Nephron progenitor cell (in vitro differentiated cells): ENCODE data around the gene IDH3A.
A peak's percentile ranks its signal among the peaks of the same experiment; 100 is the strongest.
"Not testable (repeated sequence)": the region's sequence is repeated elsewhere in the genome, so short reads cannot be mapped to it uniquely, and the experiment has no call there.

Source experiments
- DNase-seq: peaks from one replicate; pipeline ENCODE4 v3.0.0; 2021
- H3K27ac Mint-ChIP-seq: 2 replicates; pipeline ENCODE4 v1.8.0; 2021; ENCODE audit warnings: mild to moderate bottlenecking, moderate library complexity, mixed read lengths
- H3K27me3 Mint-ChIP-seq: 2 replicates; pipeline ENCODE4 v1.8.0; 2021; ENCODE audit warnings: mild to moderate bottlenecking, low read depth, mixed read lengths; ENCODE audit not compliant: poor library complexity
- H3K36me3 Mint-ChIP-seq: 2 replicates; pipeline ENCODE4 v1.8.0; 2021; ENCODE audit warnings: low read depth, mixed read lengths
- H3K4me1 Mint-ChIP-seq: 2 replicates; pipeline ENCODE4 v1.8.0; 2021; ENCODE audit warnings: mixed read lengths
- H3K4me3 Mint-ChIP-seq: 2 replicates; pipeline ENCODE4 v1.8.0; 2021; ENCODE audit warnings: mild to moderate bottlenecking, moderate library complexity, mixed read lengths
- H3K9me3 Mint-ChIP-seq: 2 replicates; pipeline ENCODE4 v1.8.0; 2021; ENCODE audit warnings: mild to moderate bottlenecking, moderate library complexity, mixed read lengths
- TF ChIP-seq, protein P1 (sequence below): fragments of 200-600 bp; sonication (generic); IDR thresholded peaks from 2 replicates; pipeline ENCODE4 v1.5.0; 2021; ENCODE audit warnings: antibody characterized with exemption

The IDH3A gene

DNA sequence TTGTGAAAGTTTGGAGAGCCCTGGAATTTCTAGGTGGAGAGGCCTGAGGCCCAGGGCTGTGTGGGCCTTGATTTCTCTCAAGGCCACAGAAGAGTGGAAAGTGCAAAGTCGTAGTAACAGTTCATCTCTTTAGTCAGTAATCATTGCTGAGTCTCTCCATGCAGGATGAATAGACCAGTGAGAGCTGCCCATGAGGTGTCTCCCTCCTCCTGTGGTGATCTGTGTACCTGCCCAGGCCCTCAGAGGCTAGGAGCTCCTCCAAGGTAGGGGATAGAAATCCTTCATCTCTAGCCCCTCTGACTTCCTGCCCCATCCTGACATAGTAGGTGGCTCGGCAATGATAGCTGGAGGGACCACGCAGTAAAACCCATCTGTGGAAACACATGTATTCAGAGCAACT is 6.8 kb upstream of the IDH3A start:
- Mint-ChIP-seq H3K36me3 (no peaks in the 10 kb centered on the region), H3K27ac (no peak overlapping the region), H3K9me3 (no peaks in the 10 kb centered on the region), H3K4me3 (no peak overlapping the region), H3K27me3 (peaks cover 11% of the 10 kb centered on the region), H3K4me1 (peaks cover 3% of the 10 kb centered on the region)
- no peak for DNase-seq
- TF ChIP-seq, protein P1, sequence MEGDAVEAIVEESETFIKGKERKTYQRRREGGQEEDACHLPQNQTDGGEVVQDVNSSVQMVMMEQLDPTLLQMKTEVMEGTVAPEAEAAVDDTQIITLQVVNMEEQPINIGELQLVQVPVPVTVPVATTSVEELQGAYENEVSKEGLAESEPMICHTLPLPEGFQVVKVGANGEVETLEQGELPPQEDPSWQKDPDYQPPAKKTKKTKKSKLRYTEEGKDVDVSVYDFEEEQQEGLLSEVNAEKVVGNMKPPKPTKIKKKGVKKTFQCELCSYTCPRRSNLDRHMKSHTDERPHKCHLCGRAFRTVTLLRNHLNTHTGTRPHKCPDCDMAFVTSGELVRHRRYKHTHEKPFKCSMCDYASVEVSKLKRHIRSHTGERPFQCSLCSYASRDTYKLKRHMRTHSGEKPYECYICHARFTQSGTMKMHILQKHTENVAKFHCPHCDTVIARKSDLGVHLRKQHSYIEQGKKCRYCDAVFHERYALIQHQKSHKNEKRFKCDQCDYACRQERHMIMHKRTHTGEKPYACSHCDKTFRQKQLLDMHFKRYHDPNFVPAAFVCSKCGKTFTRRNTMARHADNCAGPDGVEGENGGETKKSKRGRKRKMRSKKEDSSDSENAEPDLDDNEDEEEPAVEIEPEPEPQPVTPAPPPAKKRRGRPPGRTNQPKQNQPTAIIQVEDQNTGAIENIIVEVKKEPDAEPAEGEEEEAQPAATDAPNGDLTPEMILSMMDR, result no peak

DNA sequence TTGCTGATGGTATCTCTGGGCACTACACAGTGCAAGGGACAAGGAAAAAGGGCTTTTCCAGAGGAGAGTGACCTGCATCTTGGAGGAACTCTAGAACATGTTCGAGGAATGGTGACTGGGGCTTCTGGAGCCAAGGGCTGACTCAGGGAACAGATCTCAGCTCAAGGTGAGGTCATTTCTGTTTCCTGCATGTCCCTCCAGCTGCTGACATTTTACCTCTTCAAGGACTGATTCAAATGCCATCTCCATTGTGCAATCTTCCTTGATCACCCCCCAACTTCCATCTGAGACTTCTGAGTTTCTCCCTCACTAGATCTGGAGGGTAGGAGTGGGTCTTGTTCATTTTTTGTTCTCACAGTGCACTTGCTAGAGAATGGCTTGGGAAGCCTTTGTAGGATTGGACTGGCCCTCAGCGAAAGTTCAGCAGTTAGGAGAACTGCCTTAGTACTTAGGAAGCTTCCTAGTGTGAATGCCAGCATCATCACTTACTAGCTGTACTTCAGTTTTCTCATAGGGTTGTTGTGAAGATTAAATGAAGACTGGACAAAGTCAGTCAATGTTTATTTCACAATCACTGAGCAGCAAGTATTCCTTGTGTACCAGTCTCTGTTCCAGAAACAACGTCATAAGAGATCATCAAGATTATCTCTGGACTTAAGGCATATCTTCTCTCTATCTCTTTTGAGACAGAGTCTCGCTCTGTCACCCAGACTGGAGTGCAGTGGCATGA is 2.6 kb upstream of the IDH3A start:
- DNase-seq, result no peak
- TF ChIP-seq, protein P1, result no peak
- H3K27me3 Mint-ChIP-seq, result peaks cover 6% of the 10 kb centered on the region
- H3K4me1 Mint-ChIP-seq, result peaks cover 27% of the 10 kb centered on the region
- no peaks in the 10 kb centered on the region for H3K9me3 Mint-ChIP-seq
- no peaks in the 10 kb centered on the region for H3K36me3 Mint-ChIP-seq
- H3K27ac Mint-ChIP-seq, result no peak overlapping the region
- no peak overlapping the region for H3K4me3 Mint-ChIP-seq

DNA sequence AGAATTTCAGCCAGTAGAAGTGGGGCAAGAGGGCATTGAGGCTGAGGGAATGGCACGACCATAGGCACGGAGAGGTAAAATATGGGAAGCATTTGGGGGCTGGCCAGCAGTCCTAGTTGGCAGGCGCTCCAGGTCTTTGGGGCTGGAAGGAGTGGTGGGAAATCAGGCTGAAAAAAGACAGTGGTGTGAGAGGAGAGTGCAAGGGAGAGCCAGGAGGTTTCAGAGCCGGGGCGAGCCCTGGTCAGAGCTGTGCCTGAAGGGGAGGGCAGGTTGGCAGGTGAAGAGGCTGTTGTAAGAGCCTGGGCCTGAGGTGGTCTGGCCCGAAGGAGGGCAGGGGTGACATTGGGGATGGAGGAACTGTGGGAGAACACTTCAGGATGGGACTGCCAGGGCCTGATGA is 1.6 kb upstream of the IDH3A start:
- H3K4me3 Mint-ChIP-seq, result peak overlapping the region; percentile 70
- H3K27ac Mint-ChIP-seq, result peak overlapping the region; percentile 19
- no peaks in the 10 kb centered on the region for H3K9me3 Mint-ChIP-seq

DNA sequence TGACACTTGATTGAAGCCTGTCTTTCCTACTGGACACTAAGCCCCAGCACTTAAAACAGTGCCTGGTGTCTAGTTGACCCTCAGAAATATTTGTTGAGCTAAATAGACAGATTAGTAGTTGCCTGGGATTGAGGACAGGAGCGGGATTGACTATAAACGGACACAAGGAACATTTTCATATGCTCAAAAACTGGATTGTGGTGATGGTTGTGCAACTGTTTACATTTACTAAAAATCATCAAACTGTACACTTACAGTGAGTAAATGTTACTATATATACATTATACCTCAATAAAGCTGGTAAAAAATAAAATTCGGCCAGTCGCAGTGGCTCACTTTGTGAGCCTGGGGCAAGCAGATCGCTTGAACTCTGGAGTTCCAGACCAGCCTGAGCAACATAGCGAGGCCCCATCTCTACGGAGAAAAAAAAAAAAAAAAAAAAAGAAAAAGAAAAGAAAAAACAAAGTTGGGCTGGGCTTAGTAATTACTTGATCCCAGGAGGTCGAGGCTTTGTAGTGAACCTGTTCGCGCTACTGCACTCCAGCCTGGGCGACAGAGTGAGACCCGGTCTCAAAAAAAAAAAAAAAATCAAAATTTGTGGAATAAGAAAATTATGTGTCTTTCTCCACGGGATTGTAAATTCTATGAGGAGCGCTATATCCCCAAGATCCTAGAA is 632 bp upstream of the IDH3A start:
- DNase-seq, result no peak

More for the DNA sequence above, 1.6 kb upstream of the IDH3A start:
- peaks cover 6% of the 10 kb centered on the region for H3K27me3 Mint-ChIP-seq
- DNase-seq, result no peak
- TF ChIP-seq, protein P1, result no peak
- H3K36me3 Mint-ChIP-seq, result no peaks in the 10 kb centered on the region
- H3K4me1 Mint-ChIP-seq, result peaks cover 27% of the 10 kb centered on the region

DNA sequence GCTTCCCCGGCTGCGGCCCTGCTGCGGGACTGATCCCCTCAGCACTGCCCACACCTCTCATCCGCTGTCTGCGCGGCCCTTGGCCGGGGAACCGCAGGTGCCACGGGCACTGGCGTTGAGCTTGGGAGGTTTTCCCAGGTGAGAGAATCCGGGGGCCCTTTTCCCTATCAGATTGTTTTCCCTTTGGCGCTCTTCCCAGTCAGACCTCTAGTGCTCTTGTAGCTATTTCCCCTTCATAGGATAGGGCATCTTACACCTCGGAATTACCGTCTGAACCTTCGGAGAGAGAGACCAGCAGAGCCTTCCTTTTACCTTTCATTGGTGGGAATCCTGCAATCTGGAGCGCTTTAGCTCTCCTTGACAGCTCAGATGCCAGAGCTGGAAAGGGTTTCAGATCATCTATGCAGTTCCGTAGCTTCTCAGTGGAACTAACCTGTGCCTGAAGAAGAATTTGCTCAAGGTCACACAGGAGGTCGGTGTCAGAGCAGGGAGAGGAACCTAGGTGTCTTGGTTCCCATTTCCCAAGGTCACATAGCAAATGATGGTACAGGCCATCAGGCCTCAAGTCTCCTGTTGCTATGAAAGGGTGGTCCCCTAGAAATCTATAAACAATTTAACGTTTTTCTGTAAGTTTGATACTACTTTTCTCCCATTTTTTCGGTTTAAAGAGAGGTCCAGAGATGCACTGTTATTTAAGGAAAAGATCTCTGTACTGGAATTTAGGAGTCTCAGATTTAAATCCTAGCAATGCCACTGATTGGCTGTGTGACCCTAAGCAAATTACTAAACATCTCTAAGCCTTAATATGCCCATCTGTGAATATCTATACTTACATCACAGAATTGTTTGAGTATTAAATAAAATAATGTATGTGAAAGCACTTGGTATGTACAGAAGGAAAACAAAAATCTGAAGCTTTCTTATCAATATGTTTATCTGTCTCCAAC is 916 bp downstream of the IDH3A start:
- Mint-ChIP-seq H3K27me3 (peaks cover 3% of the 10 kb centered on the region), H3K27ac (peak overlapping the region; percentile 62), H3K9me3 (no peaks in the 10 kb centered on the region), H3K36me3 (no peaks in the 10 kb centered on the region), H3K4me1 (peaks cover 27% of the 10 kb centered on the region), H3K4me3 (peak overlapping the region; percentile 94)
- TF ChIP-seq, protein P1, result no peak
- no peak for DNase-seq

More for the DNA sequence above, 632 bp upstream of the IDH3A start:
- Mint-ChIP-seq H3K27ac (no peak overlapping the region), H3K4me1 (peaks cover 27% of the 10 kb centered on the region), H3K36me3 (no peaks in the 10 kb centered on the region), H3K9me3 (no peaks in the 10 kb centered on the region), H3K27me3 (peaks cover 3% of the 10 kb centered on the region), H3K4me3 (peak overlapping the region; percentile 93)
- TF ChIP-seq, protein P1, result no peak

DNA sequence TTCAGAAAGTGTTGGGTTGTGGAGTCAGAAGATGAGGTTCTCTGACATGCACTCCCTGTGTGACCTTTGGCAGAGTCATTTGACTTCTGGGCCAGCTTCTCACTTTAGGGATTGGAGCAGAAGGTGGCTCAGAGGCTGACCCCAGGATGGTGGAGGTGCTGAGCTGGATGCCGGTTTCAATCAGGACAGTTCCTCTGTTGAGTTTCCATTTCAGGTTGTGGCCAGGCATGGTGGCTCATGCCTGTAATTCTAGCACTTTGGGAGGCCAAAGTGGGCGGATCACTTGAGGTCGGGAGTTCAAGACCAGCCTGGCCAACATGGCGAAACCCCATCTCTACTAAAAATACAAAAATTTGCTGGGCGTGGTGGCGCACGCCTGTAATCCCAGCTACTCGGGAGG is 1.9 kb downstream of the IDH3A start:
- not testable (repeated sequence) for H3K4me3 Mint-ChIP-seq, H3K27ac Mint-ChIP-seq, H3K36me3 Mint-ChIP-seq, H3K9me3 Mint-ChIP-seq, DNase-seq, H3K27me3 Mint-ChIP-seq
- H3K4me1 Mint-ChIP-seq, result peaks cover 27% of the 10 kb centered on the region
